ENCODE results near the gene P4HTM.

P4HTM gene

GRCh38 chr3:49028673-49029562 lies 38.9 kb downstream of the P4HTM start, which contains the start of gene IMPDH2:
Gene IMPDH2, minus strand, starts transcription at chr3:49029398. Its CDS starts 48 bp downstream, at chr3:49029350.
- POLR2A ChIA-PET = interaction anchor here (0.5 to 1.8 kb wide), 17 partner anchors 8 to 1705 kb away, joined by 3 to 29 read pairs (median 5); partner anchors contain the start of genes DALRD3, P4HTM, QRICH1 and USP19
- TF ChIP-seq CTCF (IDR thresholded peaks at IDR 0.05; ENCODE audit: control extremely low read depth, extremely low read depth, low read depth, missing control alignments) = peak; percentile 16
- peak; percentile 91 for DNase-seq (ENCODE audit: extremely low spot score)
- CTCF ChIA-PET = interaction anchor here (0.6 to 1.5 kb wide), 7 partner anchors 9 to 70 kb away, joined by 3 to 5 read pairs (median 4); partner anchors contain the start of genes P4HTM and WDR6

- CTCF ChIA-PET = interaction anchor here (0.6 to 1.5 kb wide), 7 partner anchors 9 to 70 kb away, joined by 3 to 5 read pairs (median 4); partner anchors contain the start of genes P4HTM and WDR6
- no peak for DNase-seq (ENCODE audit: extremely low spot score)
- POLR2A ChIA-PET = interaction anchor here (0.5 to 1.8 kb wide), 15 partner anchors 9 to 1706 kb away, joined by 3 to 29 read pairs (median 5); partner anchors contain the start of genes DALRD3, P4HTM, QRICH1 and USP19
- TF ChIP-seq CTCF (IDR thresholded peaks at IDR 0.05; ENCODE audit: control extremely low read depth, extremely low read depth, low read depth, missing control alignments) = no peak
These were observed 39.5 kb downstream of the P4HTM start for GRCh38 chr3:49029563-49029884.

GRCh38 chr3:49030321-49030720 lies 40.3 kb downstream of the P4HTM start:
- no peak for DNase-seq (ENCODE audit: extremely low spot score)
- CTCF ChIA-PET = interaction anchor here (1.2 to 2.4 kb wide), 2 partner anchors 9 to 21 kb away, joined by 3 to 19 read pairs; partner anchors contain the start of gene NDUFAF3
- POLR2A ChIA-PET = interaction anchor here (0.7 to 1.3 kb wide), 2 partner anchors 10 to 510 kb away, joined by 3 to 5 read pairs; no protein-coding TSS in a partner anchor
- no peak for TF ChIP-seq CTCF (IDR thresholded peaks at IDR 0.05; ENCODE audit: control extremely low read depth, extremely low read depth, low read depth, missing control alignments)

GRCh38 chr3:49032646-49033304 lies 42.7 kb downstream of the P4HTM start:
- CTCF ChIA-PET = interaction anchor here (1.5 to 2.4 kb wide), 3 partner anchors 11 to 44 kb away, joined by 5 to 19 read pairs (median 6); partner anchors contain the start of genes NDUFAF3 and WDR6
- DNase-seq (ENCODE audit: extremely low spot score) = no peak
- TF ChIP-seq CTCF (IDR thresholded peaks at IDR 0.05; ENCODE audit: control extremely low read depth, extremely low read depth, low read depth, missing control alignments) = no peak
- POLR2A ChIA-PET = no interaction called here

GRCh38 chr3:49034650-49035049 lies 44.6 kb downstream of the P4HTM start:
- ChIA-PET CTCF (interaction anchor here (1.1 to 2.1 kb wide), 2 partner anchors 13 to 16 kb away, joined by 3 to 12 read pairs; partner anchors contain the start of gene NDUFAF3), POLR2A (no interaction called here)
- no peak for DNase-seq (ENCODE audit: extremely low spot score)
- no peak for TF ChIP-seq CTCF (IDR thresholded peaks at IDR 0.05; ENCODE audit: control extremely low read depth, extremely low read depth, low read depth, missing control alignments)

- POLR2A ChIA-PET = no interaction called here
- no peak for TF ChIP-seq CTCF (IDR thresholded peaks at IDR 0.05; ENCODE audit: control extremely low read depth, extremely low read depth, low read depth, missing control alignments)
- no peak for DNase-seq (ENCODE audit: extremely low spot score)
- CTCF ChIA-PET = interaction anchor here (1.1 to 2.1 kb wide), 2 partner anchors 13 to 16 kb away, joined by 3 to 12 read pairs; partner anchors contain the start of gene NDUFAF3
These were observed 45.2 kb downstream of the P4HTM start for GRCh38 chr3:49035281-49035680.

Data from GM10248 (cell line).